Endothelial cell of umbilical vein (primary cell): Measurements from ENCODE around the gene PTGFRN. TPM values are rescaled to one million over a fixed set of nuclear protein-coding genes. Genes with fewer than 3 reads are reported as not detected.

Experiments
- BruUV-seq: library from RNA; stranded (reverse); fragments of 400-500 nt; replicated peaks from 2 replicates; lab custom pipeline; 2021; lab: Mats Ljungman, UMichigan
- CTCF ChIA-PET: fragments of 300-600, 350-600 bp; sonication (Branson Sonifier 250); formaldehyde crosslinking; loops from one replicate; lab custom pipeline; 2021; ENCODE audit warnings: antibody characterized with exemption, inconsistent platforms; lab: Charles Lee
- POLR2A ChIA-PET: fragments of 300-600, 350-600 bp; sonication (Branson Sonifier 250); formaldehyde crosslinking; loops from one replicate; lab custom pipeline; 2021; ENCODE audit warnings: antibody characterized with exemption, inconsistent platforms; lab: Charles Lee
- DNase-seq: peaks from one replicate; pipeline ENCODE4 v3.0.0-alpha.2; 2011; ENCODE audit warnings: low read depth, low spot score
- FAIRE-seq: peaks from 2 replicates; lab custom pipeline; 2011; peaks lifted over from hg19 to GRCh38; lab: Jason Lieb, UNC
- H2AFZ ChIP-seq: 2 replicates; pipeline ENCODE4 v1.6.0; 2012; ENCODE audit warnings: low read depth, low read length, control low read depth, inconsistent platforms
- H3K27ac ChIP-seq: 2 replicates; pipeline ENCODE4 v1.5.1; 2011; ENCODE audit warnings: low read depth, mild to moderate bottlenecking, control low read depth, low read length, moderate library complexity; ENCODE audit not compliant: insufficient read depth
- H3K27me3 ChIP-seq, 2 experiments: 2 replicates each; pipeline versions ENCODE4 v1.6.0 to v1.6.1; 2011; ENCODE audit warnings: low read length in 2 of 2, mixed read lengths in 1 of 2; ENCODE audit not compliant: control insufficient read depth in 2 of 2, insufficient read depth in 2 of 2
- H3K36me3 ChIP-seq, 2 experiments: 2 replicates in 1 of 2; 3 replicates in 1 of 2; pipeline ENCODE4 v1.5.1; 2011; ENCODE audit warnings: low read length in 2 of 2, mild to moderate bottlenecking in 1 of 2, moderate library complexity in 1 of 2; ENCODE audit not compliant: control insufficient read depth in 2 of 2, insufficient read depth in 2 of 2; ENCODE audit errors: extremely low read depth in 1 of 2
- H3K4me1 ChIP-seq: 3 replicates; pipeline ENCODE4 v1.5.1; 2011; ENCODE audit warnings: mild to moderate bottlenecking, low read length; ENCODE audit not compliant: control insufficient read depth, insufficient read depth; ENCODE audit errors: extremely low read depth
- H3K4me2 ChIP-seq: 2 replicates; pipeline ENCODE4 v1.6.1; 2011; ENCODE audit warnings: low read length, control low read depth, mixed read lengths; ENCODE audit not compliant: insufficient read depth
- H3K4me3 ChIP-seq, 3 experiments: fragments of 200-600 bp in 1 of 3; sonication (generic), shearing (Covaris generic) in 1 of 3; replicated peaks in 1 of 3; 2 replicates each; pipeline ENCODE4 v1.5.1; 2011 to 2016; ENCODE audit warnings: control low read depth in 3 of 3, low read length in 3 of 3, mild to moderate bottlenecking in 2 of 3, inconsistent platforms in 1 of 3, low read depth in 1 of 3, moderate library complexity in 1 of 3; ENCODE audit not compliant: insufficient read depth in 1 of 3
- H3K79me2 ChIP-seq: 2 replicates; pipeline ENCODE4 v1.6.0; 2012; ENCODE audit warnings: low read length, inconsistent platforms; ENCODE audit not compliant: control insufficient read depth, insufficient read depth
- H3K9ac ChIP-seq: replicated peaks from 2 replicates; pipeline ENCODE3; 2011; ENCODE audit warnings: low read length, control low read depth; ENCODE audit not compliant: insufficient read depth; ENCODE audit errors: extremely low read depth
- H3K9me1 ChIP-seq: replicated peaks from 3 replicates; pipeline ENCODE4 v1.6.0; 2011; ENCODE audit warnings: mild to moderate bottlenecking, low read length; ENCODE audit not compliant: control insufficient read depth, insufficient read depth; ENCODE audit errors: extremely low read depth
- H3K9me3 ChIP-seq: replicated peaks from 2 replicates; pipeline ENCODE4 v1.5.1; 2012; ENCODE audit warnings: low read length, inconsistent platforms; ENCODE audit not compliant: control insufficient read depth, insufficient read depth
- H4K20me1 ChIP-seq: replicated peaks from 2 replicates; pipeline ENCODE3; 2011; ENCODE audit warnings: mild to moderate bottlenecking, low read length; ENCODE audit not compliant: control insufficient read depth, insufficient read depth; ENCODE audit errors: extremely low read depth
- EZH2 ChIP-seq: IDR thresholded peaks from 2 replicates; pipeline ENCODE4 v1.6.1; 2012; ENCODE audit warnings: borderline replicate concordance, low read depth, mild to moderate bottlenecking, moderate library complexity, low read length, inconsistent platforms; ENCODE audit not compliant: severe bottlenecking
- FOS ChIP-seq: IDR thresholded peaks from 2 replicates; pipeline ENCODE4 v1.6.1; 2011; ENCODE audit warnings: mild to moderate bottlenecking, low read length, moderate library complexity, borderline replicate concordance; ENCODE audit not compliant: insufficient read depth
- GATA2 ChIP-seq: IDR thresholded peaks from 2 replicates; pipeline ENCODE4 v1.7.0; 2011; ENCODE audit warnings: low read depth, mild to moderate bottlenecking, moderate library complexity, mixed read lengths, low read length; ENCODE audit not compliant: insufficient read length, insufficient read depth
- JUN ChIP-seq: IDR thresholded peaks from 2 replicates; pipeline ENCODE4 v1.6.1; 2011; ENCODE audit warnings: borderline replicate concordance, low read depth; ENCODE audit not compliant: insufficient read length, insufficient read depth
- MYC ChIP-seq: IDR thresholded peaks from one replicate; pipeline ENCODE4 v1.6.1; 2011; ENCODE audit warnings: mild to moderate bottlenecking, low read depth, low read length
- POLR2A ChIP-seq: IDR thresholded peaks from 2 replicates; pipeline ENCODE4 v1.6.1; 2012; ENCODE audit warnings: low read depth, mild to moderate bottlenecking, control low read depth, low read length
- POLR2AphosphoS5 ChIP-seq: IDR thresholded peaks from 2 replicates; pipeline ENCODE4 v1.6.1; 2012; ENCODE audit warnings: low read depth, mild to moderate bottlenecking, control low read depth, low read length, moderate library complexity; ENCODE audit not compliant: insufficient read depth
- dilution Hi-C: fragments of 300-500 bp; cut with MboI; formaldehyde crosslinking; loops from one replicate; pipeline ENCODE4 v1.15.0; 2019; ENCODE audit warnings: low sequenced_read_pairs; ENCODE audit not compliant: extremely low pct_ligation_motif_present
- intact Hi-C: fragments of 100-400 bp; cut with micrococcal nuclease; formaldehyde crosslinking; loops from one replicate; pipeline ENCODE4 v1.10.0; 2022
- polyA plus RNA-seq, 4 experiments: library from polyadenylated mRNA; depleted of rRNA in 3 of 4; stranded (reverse) in 3 of 4; unstranded in 1 of 4; fragments of >200 nt; gene quantifications; 2 replicates each; pipeline versions ENCODE4 v1.2.1 to v1.2.3, GENCODE V29; 2011 to 2012; ENCODE audit warnings: missing spikeins in 1 of 4
- total RNA-seq: library from RNA; stranded (reverse); gene quantifications from 2 replicates; pipeline ENCODE4 v1.2.3, GENCODE V29; 2021
- TF ChIP-seq, protein P1 (sequence below): IDR thresholded peaks from 2 replicates; pipeline ENCODE4 v1.6.1; 2011; ENCODE audit not compliant: insufficient read depth, insufficient read length
- TF ChIP-seq, protein P2 (sequence below), 2 donors: IDR thresholded peaks; 1 replicate in 1 of 2; 2 replicates in 1 of 2; pipeline ENCODE4 v1.5.1; 2011; ENCODE audit warnings: low read length in 2 of 2, mild to moderate bottlenecking in 2 of 2, moderate library complexity in 2 of 2, control low read depth in 1 of 2, inconsistent platforms in 1 of 2, low read depth in 1 of 2; ENCODE audit not compliant: insufficient read depth in 1 of 2; ENCODE audit errors: extremely low read depth in 1 of 2

PTGFRN gene
- total and polyA plus RNA-seq, 2 donors (not counting 3 experiments of a cell fraction or from before 2014, with no cell fraction given), result 39.6 to 60.7 TPM

DNA sequence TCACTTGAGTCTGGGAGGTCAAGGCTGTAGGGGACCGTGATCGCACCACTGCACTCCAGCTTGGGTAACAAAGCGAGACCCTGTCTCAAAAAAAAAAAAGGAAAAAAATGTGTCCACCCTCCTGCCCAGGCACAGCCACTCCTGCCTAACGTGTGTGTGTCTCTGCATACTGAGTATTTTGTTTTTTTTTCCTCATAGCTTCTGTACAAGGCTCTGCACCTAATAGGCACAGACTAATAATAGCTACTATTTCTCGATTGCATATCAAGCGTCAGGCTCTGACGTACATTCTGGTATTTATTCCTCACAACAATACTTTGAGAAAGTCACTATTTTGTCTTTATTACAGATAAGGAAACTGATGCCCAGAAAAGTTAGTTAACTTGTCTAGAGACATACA lies 5.0 kb downstream of the PTGFRN start:
- no peaks in the 10 kb centered on the region for H3K9me1 ChIP-seq
- H3K27ac ChIP-seq, result no peak overlapping the region
- H3K4me2 ChIP-seq, result no peak overlapping the region
- ChIA-PET POLR2A (no interaction called here), CTCF (interaction anchor here (1.0 kb wide), 1 partner anchor 20 kb away, joined by 3 read pairs; no protein-coding TSS in a partner anchor)
- no peak for TF ChIP-seq POLR2AphosphoS5
- no peak for TF ChIP-seq EZH2
- no peak for TF ChIP-seq JUN
- TF ChIP-seq, protein P1, sequence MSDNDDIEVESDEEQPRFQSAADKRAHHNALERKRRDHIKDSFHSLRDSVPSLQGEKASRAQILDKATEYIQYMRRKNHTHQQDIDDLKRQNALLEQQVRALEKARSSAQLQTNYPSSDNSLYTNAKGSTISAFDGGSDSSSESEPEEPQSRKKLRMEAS, result no peak
- TF ChIP-seq POLR2A, result no peak
- no peak for TF ChIP-seq MYC
- TF ChIP-seq, protein P2, sequence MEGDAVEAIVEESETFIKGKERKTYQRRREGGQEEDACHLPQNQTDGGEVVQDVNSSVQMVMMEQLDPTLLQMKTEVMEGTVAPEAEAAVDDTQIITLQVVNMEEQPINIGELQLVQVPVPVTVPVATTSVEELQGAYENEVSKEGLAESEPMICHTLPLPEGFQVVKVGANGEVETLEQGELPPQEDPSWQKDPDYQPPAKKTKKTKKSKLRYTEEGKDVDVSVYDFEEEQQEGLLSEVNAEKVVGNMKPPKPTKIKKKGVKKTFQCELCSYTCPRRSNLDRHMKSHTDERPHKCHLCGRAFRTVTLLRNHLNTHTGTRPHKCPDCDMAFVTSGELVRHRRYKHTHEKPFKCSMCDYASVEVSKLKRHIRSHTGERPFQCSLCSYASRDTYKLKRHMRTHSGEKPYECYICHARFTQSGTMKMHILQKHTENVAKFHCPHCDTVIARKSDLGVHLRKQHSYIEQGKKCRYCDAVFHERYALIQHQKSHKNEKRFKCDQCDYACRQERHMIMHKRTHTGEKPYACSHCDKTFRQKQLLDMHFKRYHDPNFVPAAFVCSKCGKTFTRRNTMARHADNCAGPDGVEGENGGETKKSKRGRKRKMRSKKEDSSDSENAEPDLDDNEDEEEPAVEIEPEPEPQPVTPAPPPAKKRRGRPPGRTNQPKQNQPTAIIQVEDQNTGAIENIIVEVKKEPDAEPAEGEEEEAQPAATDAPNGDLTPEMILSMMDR (IDR thresholded peaks at IDR 0.05; ENCODE audit: extremely low read depth in 1 of 2, insufficient read depth in 1 of 2, low read depth in 1 of 2, low read length in 2 of 2), result no peak
- no peak for TF ChIP-seq FOS
- no peak for TF ChIP-seq GATA2
- no peak overlapping the region for H3K9ac ChIP-seq
- no peaks in the 10 kb centered on the region for H3K79me2 ChIP-seq
- FAIRE-seq (no peak), DNase-seq (no peak)
- peaks cover 6% of the 10 kb centered on the region for H3K4me1 ChIP-seq
- H3K4me3 ChIP-seq, result no peak overlapping the region
- BruUV-seq, result no TSS peak
- H3K27me3 ChIP-seq, result no peaks in the 10 kb centered on the region
- intact Hi-C loops (loop anchor here (5.0 kb wide), 1 partner anchor 128 kb away; no protein-coding TSS in a partner anchor), dilution Hi-C loops (no loop called here)
- H3K9me3 ChIP-seq, result no peaks in the 10 kb centered on the region
- H4K20me1 ChIP-seq, result no peaks in the 10 kb centered on the region
- H3K36me3 ChIP-seq, result no peaks in the 10 kb centered on the region
- H2AFZ ChIP-seq, result no peak overlapping the region
